GM06990 (cell line): ENCODE results near the gene DDX59.

Source experiments
- DNase-seq: peaks from one replicate; pipeline ENCODE4 v3.0.0-alpha.2; 2011; ENCODE audit not compliant: insufficient read length; ENCODE audit errors: extremely low read depth
- H3K27me3 ChIP-seq: replicated peaks from 2 replicates; pipeline ENCODE4 v1.6.0; 2011; ENCODE audit warnings: low read length; ENCODE audit not compliant: control insufficient read depth, insufficient read depth
- H3K36me3 ChIP-seq: 2 replicates; pipeline ENCODE4 v1.5.1; 2011; ENCODE audit warnings: low read length; ENCODE audit not compliant: control insufficient read depth, insufficient read depth
- H3K4me3 ChIP-seq: replicated peaks from 2 replicates; pipeline ENCODE4 v1.5.1; 2011; ENCODE audit warnings: low read depth, mild to moderate bottlenecking, control low read depth, low read length
- CTCF ChIP-seq: IDR thresholded peaks from 2 replicates; pipeline ENCODE4 v1.5.1; 2011; ENCODE audit warnings: low read length, control low read depth, mild to moderate bottlenecking, inconsistent platforms; ENCODE audit not compliant: insufficient read depth, poor library complexity, severe bottlenecking

The DDX59 gene

GRCh38 chr1:200693327-200693726 is 23.6 kb upstream of the DDX59 start:
- H3K36me3 ChIP-seq = no peaks in the 10 kb centered on the region
- TF ChIP-seq CTCF = no peak
- H3K4me3 ChIP-seq = no peak overlapping the region
- no peaks in the 10 kb centered on the region for H3K27me3 ChIP-seq
- no peak for DNase-seq

GRCh38 chr1:200692316-200692715 is 22.6 kb upstream of the DDX59 start:
- Histone ChIP-seq H3K36me3 (no peaks in the 10 kb centered on the region), H3K4me3 (no peak overlapping the region), H3K27me3 (no peaks in the 10 kb centered on the region)
- DNase-seq = no peak
- TF ChIP-seq CTCF = no peak

GRCh38 chr1:200686620-200687019 is 16.9 kb upstream of the DDX59 start:
- H3K36me3 ChIP-seq = no peaks in the 10 kb centered on the region
- no peak overlapping the region for H3K4me3 ChIP-seq
- H3K27me3 ChIP-seq = no peaks in the 10 kb centered on the region
- no peak for TF ChIP-seq CTCF
- no peak for DNase-seq

- TF ChIP-seq CTCF = no peak
- no peak for DNase-seq
- no peak overlapping the region for H3K4me3 ChIP-seq
- no peaks in the 10 kb centered on the region for H3K36me3 ChIP-seq
- H3K27me3 ChIP-seq = no peaks in the 10 kb centered on the region
These were observed 14.3 kb upstream of the DDX59 start for GRCh38 chr1:200684015-200684414.

- no peak for DNase-seq
- H3K27me3 ChIP-seq = no peaks in the 10 kb centered on the region
- no peak overlapping the region for H3K4me3 ChIP-seq
- no peaks in the 10 kb centered on the region for H3K36me3 ChIP-seq
- TF ChIP-seq CTCF = no peak
These were observed 13.6 kb upstream of the DDX59 start for GRCh38 chr1:200683298-200683697.

- no peaks in the 10 kb centered on the region for H3K27me3 ChIP-seq
- no peak for DNase-seq
- TF ChIP-seq CTCF = no peak
- H3K36me3 ChIP-seq = no peaks in the 10 kb centered on the region
- H3K4me3 ChIP-seq = no peak overlapping the region
These were observed 11.5 kb upstream of the DDX59 start for GRCh38 chr1:200681231-200681630.
